NB4 (cell line): ENCODE data around the gene UBE2D3.

ENCODE experiments used
- MAX ChIP-seq: IDR thresholded peaks from 2 replicates; pipeline ENCODE4 v1.6.1; 2011; ENCODE audit warnings: low read depth, low read length
- POLR2A ChIP-seq: IDR thresholded peaks from 2 replicates; pipeline ENCODE4 v1.6.1; 2011; ENCODE audit warnings: mild to moderate bottlenecking; ENCODE audit not compliant: insufficient read length; ENCODE audit errors: extremely low read depth
- TF ChIP-seq, protein P1 (sequence below): IDR thresholded peaks from one replicate; pipeline ENCODE4 v1.5.1; 2012; ENCODE audit warnings: low read depth, low read length

DNA sequence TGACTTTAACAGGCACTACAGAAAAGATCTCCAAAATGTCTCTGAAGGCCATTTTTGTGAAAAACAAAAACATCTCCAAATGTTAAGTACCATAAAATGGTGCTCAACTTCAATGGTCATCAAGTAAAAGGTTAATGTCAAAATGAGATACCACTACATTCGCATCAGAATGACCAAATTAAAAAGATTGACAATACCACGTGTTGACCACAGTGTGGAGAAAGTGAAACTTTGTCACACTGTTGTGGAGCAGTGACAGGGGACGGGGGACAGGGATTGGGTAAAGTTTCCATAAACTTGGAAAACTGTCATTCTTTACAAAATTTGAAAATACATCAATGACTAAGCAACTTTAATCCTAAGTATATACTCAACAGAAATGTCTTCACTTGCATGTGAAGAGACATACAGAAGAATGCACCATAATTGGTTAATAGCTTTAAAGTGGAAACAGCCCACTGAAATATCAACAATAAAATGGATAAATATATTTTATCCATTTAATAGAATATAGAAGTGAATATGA lies 22.3 kb upstream of the UBE2D3 start:
- TF ChIP-seq, protein P1, sequence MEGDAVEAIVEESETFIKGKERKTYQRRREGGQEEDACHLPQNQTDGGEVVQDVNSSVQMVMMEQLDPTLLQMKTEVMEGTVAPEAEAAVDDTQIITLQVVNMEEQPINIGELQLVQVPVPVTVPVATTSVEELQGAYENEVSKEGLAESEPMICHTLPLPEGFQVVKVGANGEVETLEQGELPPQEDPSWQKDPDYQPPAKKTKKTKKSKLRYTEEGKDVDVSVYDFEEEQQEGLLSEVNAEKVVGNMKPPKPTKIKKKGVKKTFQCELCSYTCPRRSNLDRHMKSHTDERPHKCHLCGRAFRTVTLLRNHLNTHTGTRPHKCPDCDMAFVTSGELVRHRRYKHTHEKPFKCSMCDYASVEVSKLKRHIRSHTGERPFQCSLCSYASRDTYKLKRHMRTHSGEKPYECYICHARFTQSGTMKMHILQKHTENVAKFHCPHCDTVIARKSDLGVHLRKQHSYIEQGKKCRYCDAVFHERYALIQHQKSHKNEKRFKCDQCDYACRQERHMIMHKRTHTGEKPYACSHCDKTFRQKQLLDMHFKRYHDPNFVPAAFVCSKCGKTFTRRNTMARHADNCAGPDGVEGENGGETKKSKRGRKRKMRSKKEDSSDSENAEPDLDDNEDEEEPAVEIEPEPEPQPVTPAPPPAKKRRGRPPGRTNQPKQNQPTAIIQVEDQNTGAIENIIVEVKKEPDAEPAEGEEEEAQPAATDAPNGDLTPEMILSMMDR, result no peak
- TF ChIP-seq POLR2A, result no peak
- no peak for TF ChIP-seq MAX
